HepG2 (cell line): ENCODE results near the gene STAT6. TPM values are rescaled to one million over a fixed set of nuclear protein-coding genes. Genes with fewer than 3 reads are reported as not detected.

Source experiments
- AFF4 ChIP-seq: sonication (generic); formaldehyde crosslinking; IDR thresholded peaks from 2 replicates; pipeline ENCODE4 v1.4.0; 2020; ENCODE audit warnings: missing genetic modification reagents
- GATAD2A ChIP-seq: IDR thresholded peaks from 2 replicates; pipeline ENCODE4 v1.6.1; 2016
- JUN ChIP-seq: sonication (generic); formaldehyde crosslinking; IDR thresholded peaks from 2 replicates; pipeline ENCODE4 v1.4.0; 2020; ENCODE audit warnings: mild to moderate bottlenecking, missing genetic modification reagents
- KLF11 ChIP-seq: IDR thresholded peaks from 2 replicates; pipeline ENCODE4 v1.6.1; 2016; ENCODE audit warnings: missing compliant biosample characterization
- LBX2 ChIP-seq: sonication (generic); formaldehyde crosslinking; IDR thresholded peaks from 2 replicates; pipeline ENCODE4 v1.5.0; 2020; ENCODE audit warnings: missing genetic modification reagents, mild to moderate bottlenecking, borderline replicate concordance
- MBNL3 ChIP-seq: fragments of 250-450 bp; sonication (Bioruptor Pico); conservative IDR thresholded peaks from 2 replicates; pipeline ENCODE4 v1.8.0; 2022; ENCODE audit warnings: mild to moderate bottlenecking, inconsistent platforms
- POLR2A ChIP-seq, 2 experiments: IDR thresholded peaks; 2 replicates each; pipeline ENCODE4 v1.6.1; 2011; ENCODE audit warnings: low read depth in 2 of 2, low read length in 2 of 2, mild to moderate bottlenecking in 1 of 2, moderate library complexity in 1 of 2; ENCODE audit not compliant: insufficient read depth in 1 of 2
- POLR2AphosphoS2 ChIP-seq: IDR thresholded peaks from 2 replicates; pipeline ENCODE4 v1.6.1; 2011; ENCODE audit warnings: low read depth, low read length, improper control_type of control experiment
- RCOR2 ChIP-seq: IDR thresholded peaks from 2 replicates; pipeline ENCODE4 v1.6.1; 2016; ENCODE audit warnings: missing biosample characterization, missing genetic modification reagents
- SMAD3 ChIP-seq: sonication (generic); formaldehyde crosslinking; IDR thresholded peaks from 2 replicates; pipeline ENCODE4 v1.4.0; 2020; ENCODE audit warnings: missing genetic modification reagents
- STAG1 ChIP-seq: sonication (generic); formaldehyde crosslinking; IDR thresholded peaks from 2 replicates; pipeline ENCODE4 v1.4.0; 2020; ENCODE audit warnings: missing genetic modification reagents
- ZBTB42 ChIP-seq: sonication (generic); formaldehyde crosslinking; IDR thresholded peaks from 2 replicates; pipeline ENCODE4 v1.5.0; 2020; ENCODE audit warnings: mild to moderate bottlenecking, missing genetic modification reagents
- ZBTB44 ChIP-seq: sonication (generic); formaldehyde crosslinking; IDR thresholded peaks from 2 replicates; pipeline ENCODE4 v1.4.0; 2020; ENCODE audit warnings: missing genetic modification reagents
- ZNF34 ChIP-seq: sonication (generic); formaldehyde crosslinking; IDR thresholded peaks from 2 replicates; pipeline ENCODE4 v1.4.0; 2020; ENCODE audit warnings: mild to moderate bottlenecking, missing genetic modification reagents, borderline replicate concordance
- ZNF746 ChIP-seq: sonication (generic); formaldehyde crosslinking; IDR thresholded peaks from 2 replicates; pipeline ENCODE4 v1.8.0; 2022; ENCODE audit warnings: mild to moderate bottlenecking, missing genetic modification reagents
- polyA plus RNA-seq, 8 experiments: library from polyadenylated mRNA; depleted of rRNA in 3 of 8; stranded (reverse) in 7 of 8; unstranded in 1 of 8; fragments of >200 nt; fragmentation: Illumina TruSeq in 4 of 8; extraction: Trizol in 4 of 8; gene quantifications; 2 replicates each; pipeline versions ENCODE4 v1.2.1 to v1.2.3, GENCODE V29; 2011 to 2016; ENCODE audit warnings: low read depth in 4 of 8, missing spikeins in 1 of 8, mixed read lengths in 1 of 8; ENCODE audit not compliant: insufficient read depth in 1 of 8
- total RNA-seq, 5 experiments: library from RNA; depleted of rRNA; stranded (reverse); fragments of >200 nt; fragmentation: Illumina TruSeq; extraction: Trizol; gene quantifications; 2 replicates each; pipeline ENCODE4 v1.2.3, GENCODE V29; 2016; ENCODE audit warnings: low read depth in 1 of 5
- TF ChIP-seq, protein P1 (sequence below): sonication (generic); formaldehyde crosslinking; IDR thresholded peaks from 2 replicates; pipeline ENCODE4 v1.5.0; 2020; ENCODE audit warnings: missing genetic modification reagents, mild to moderate bottlenecking, borderline replicate concordance
- TF ChIP-seq, protein P2 (sequence below): sonication (generic); formaldehyde crosslinking; IDR thresholded peaks from 2 replicates; pipeline ENCODE4 v1.8.1; 2023; ENCODE audit warnings: missing genetic modification reagents, mild to moderate bottlenecking, borderline replicate concordance
- TF ChIP-seq, protein P3 (sequence below), 2 experiments: sonication (generic) in 1 of 2; formaldehyde crosslinking in 1 of 2; IDR thresholded peaks; 2 replicates each; pipeline versions ENCODE4 v1.5.1 to v1.6.1; 2011 to 2020; ENCODE audit warnings: borderline replicate concordance in 1 of 2, low read depth in 1 of 2, low read length in 1 of 2, mild to moderate bottlenecking in 1 of 2, missing genetic modification reagents in 1 of 2, moderate library complexity in 1 of 2

Gene STAT6
- total and polyA plus RNA-seq, 2 of the 13 experiments (the other 11 are each of a cell fraction or from before 2014, with no cell fraction given) = 28.0 to 62.2 TPM

- 0 out of 2 replicates have a peak, but pooled peaks have one; percentile 60 for TF ChIP-seq AFF4
- TF ChIP-seq, protein P1, sequence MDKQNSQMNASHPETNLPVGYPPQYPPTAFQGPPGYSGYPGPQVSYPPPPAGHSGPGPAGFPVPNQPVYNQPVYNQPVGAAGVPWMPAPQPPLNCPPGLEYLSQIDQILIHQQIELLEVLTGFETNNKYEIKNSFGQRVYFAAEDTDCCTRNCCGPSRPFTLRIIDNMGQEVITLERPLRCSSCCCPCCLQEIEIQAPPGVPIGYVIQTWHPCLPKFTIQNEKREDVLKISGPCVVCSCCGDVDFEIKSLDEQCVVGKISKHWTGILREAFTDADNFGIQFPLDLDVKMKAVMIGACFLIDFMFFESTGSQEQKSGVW = no peak
- TF ChIP-seq LBX2 = no peak
- 0 out of 2 replicates have a peak, but pooled peaks have one; percentile 24 for TF ChIP-seq KLF11 (CRISPR knock-in tag)
- TF ChIP-seq POLR2AphosphoS2 = no peak
- TF ChIP-seq, protein P2, sequence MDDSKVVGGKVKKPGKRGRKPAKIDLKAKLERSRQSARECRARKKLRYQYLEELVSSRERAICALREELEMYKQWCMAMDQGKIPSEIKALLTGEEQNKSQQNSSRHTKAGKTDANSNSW (CRISPR knock-in tag) = no peak
- peak; percentile 56; the same call in 1 of the 2 replicates for TF ChIP-seq ZNF746 (CRISPR knock-in tag)
- TF ChIP-seq STAG1 (CRISPR knock-in tag) = no peak
- TF ChIP-seq, protein P3, sequence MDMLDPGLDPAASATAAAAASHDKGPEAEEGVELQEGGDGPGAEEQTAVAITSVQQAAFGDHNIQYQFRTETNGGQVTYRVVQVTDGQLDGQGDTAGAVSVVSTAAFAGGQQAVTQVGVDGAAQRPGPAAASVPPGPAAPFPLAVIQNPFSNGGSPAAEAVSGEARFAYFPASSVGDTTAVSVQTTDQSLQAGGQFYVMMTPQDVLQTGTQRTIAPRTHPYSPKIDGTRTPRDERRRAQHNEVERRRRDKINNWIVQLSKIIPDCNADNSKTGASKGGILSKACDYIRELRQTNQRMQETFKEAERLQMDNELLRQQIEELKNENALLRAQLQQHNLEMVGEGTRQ (IDR thresholded peaks at IDR 0.05; ENCODE audit: low read depth, low read length) = no peak
- TF ChIP-seq, protein P3 (CRISPR knock-in tag; IDR thresholded peaks at IDR 0.05; ENCODE audit: borderline replicate concordance) = no peak
- 0 out of 2 replicates have a peak, but pooled peaks have one; percentile 38 for TF ChIP-seq ZBTB42 (CRISPR knock-in tag)
- TF ChIP-seq RCOR2 (CRISPR knock-in tag) = 0 out of 2 replicates have a peak, but pooled peaks have one; percentile 38
- peak in 1 of 2 experiments; percentile 55; a peak in 1 of 4 replicates for TF ChIP-seq POLR2A (IDR thresholded peaks at IDR 0.05; ENCODE audit: insufficient read depth in 1 of 2, low read depth in 2 of 2, low read length in 2 of 2)
- TF ChIP-seq ZNF34 = peak; percentile 9; the same call in 1 of the 2 replicates
- 0 out of 2 replicates have a peak, but pooled peaks have one; percentile 32 for TF ChIP-seq JUN
- 0 out of 2 replicates have a peak, but pooled peaks have one; percentile 31 for TF ChIP-seq SMAD3 (CRISPR knock-in tag)
- TF ChIP-seq GATAD2A = no peak
- no peak for TF ChIP-seq ZBTB44 (CRISPR knock-in tag)
- no peak for TF ChIP-seq MBNL3 (CRISPR knock-in tag)
Measured at GRCh38 chr12:57111031-57111734, at the start of gene STAT6 (continued).
